HepG2 (cell line): ENCODE measurements around the gene DAB2IP. TPM values are rescaled to one million over a fixed set of nuclear protein-coding genes. Genes with fewer than 3 reads are reported as not detected.

Source experiments
- ATAC-seq: fragments of 200-7000 bp; cut with Tn5 transposase; 3 replicates; pipeline ENCODE4 v1.9.1; 2020; ENCODE audit warnings: mild to moderate bottlenecking, moderate library complexity
- BruUV-seq: library from RNA; stranded (reverse); fragments of 400-500 nt; replicated peaks from 2 replicates; lab custom pipeline; 2021; lab: Mats Ljungman, UMichigan
- CTCF ChIA-PET: fragments of 300-600 bp; formaldehyde crosslinking; extraction: SDS; loops from one replicate; lab custom pipeline; 2021; ENCODE audit warnings: low total read pairs, inconsistent platforms, low intra/inter-chr PET ratio; lab: Yijun Ruan, JAX
- POLR2A ChIA-PET: fragments of 350-600 bp; sonication (Branson Sonifier 250); formaldehyde crosslinking; loops from one replicate; lab custom pipeline; 2020; ENCODE audit warnings: antibody characterized with exemption, inconsistent platforms; lab: Yijun Ruan, JAX
- DNase-seq: peaks from one replicate; pipeline ENCODE4 v3.0.0-alpha.2; 2015; ENCODE audit warnings: low spot score
- FAIRE-seq: peaks from 3 replicates; lab custom pipeline; 2011; peaks lifted over from hg19 to GRCh38; lab: Jason Lieb, UNC
- H2AFZ ChIP-seq: one replicate; pipeline ENCODE4 v1.6.1; 2011; ENCODE audit warnings: low read length, inconsistent platforms
- H3K27ac ChIP-seq: fragments of 300-600 bp; 3 replicates; pipeline ENCODE4 v1.8.0; 2011; ENCODE audit warnings: mixed run types, mild to moderate bottlenecking, mixed read lengths, low read length, inconsistent platforms; ENCODE audit not compliant: insufficient read depth; ENCODE audit errors: extremely low read length
- H3K27me3 ChIP-seq, 2 experiments: fragments of 200-600 bp in 1 of 2; 2 replicates in 1 of 2; 3 replicates in 1 of 2; pipeline versions ENCODE4 v1.6.0 to v1.8.0; 2011; ENCODE audit warnings: low read length in 2 of 2, mild to moderate bottlenecking in 2 of 2, moderate library complexity in 2 of 2, inconsistent platforms in 1 of 2; ENCODE audit not compliant: insufficient read depth in 2 of 2, control insufficient read depth in 1 of 2
- H3K36me3 ChIP-seq, 2 experiments: fragments of 200-600 bp in 1 of 2; replicated peaks in 1 of 2; 2 replicates in 1 of 2; 3 replicates in 1 of 2; pipeline versions ENCODE4 v1.5.1 to v1.8.0; 2011; ENCODE audit warnings: low read length in 2 of 2, inconsistent platforms in 1 of 2; ENCODE audit not compliant: insufficient read depth in 2 of 2, control insufficient read depth in 1 of 2
- H3K4me1 ChIP-seq: 2 replicates; pipeline ENCODE4 v1.5.1; 2012; ENCODE audit warnings: low read length, inconsistent platforms; ENCODE audit not compliant: insufficient read depth
- H3K4me2 ChIP-seq: 2 replicates; pipeline ENCODE4 v1.6.0; 2011; ENCODE audit warnings: low read depth, low read length, inconsistent platforms
- H3K4me3 ChIP-seq, 3 experiments: fragments of 200-600 bp in 1 of 3; sonication (generic), shearing (Covaris generic) in 1 of 3; replicated peaks in 1 of 3; 2 replicates each; pipeline ENCODE4 v1.5.1; 2011 to 2016; ENCODE audit warnings: low read length in 3 of 3, inconsistent platforms in 2 of 3, low read depth in 2 of 3, mild to moderate bottlenecking in 2 of 3, control low read depth in 1 of 3, mixed read lengths in 1 of 3; ENCODE audit not compliant: insufficient read depth in 1 of 3
- H3K79me2 ChIP-seq: one replicate; pipeline ENCODE4 v1.6.1; 2011; ENCODE audit warnings: low read length, inconsistent platforms; ENCODE audit not compliant: insufficient read depth
- H3K9ac ChIP-seq: 2 replicates; pipeline ENCODE4 v1.6.0; 2011; ENCODE audit warnings: mild to moderate bottlenecking, low read depth, low read length, inconsistent platforms; ENCODE audit not compliant: insufficient read depth
- H3K9me3 ChIP-seq: 2 replicates; pipeline ENCODE4 v1.5.1; 2012; ENCODE audit warnings: mild to moderate bottlenecking, low read length
- H4K20me1 ChIP-seq: 2 replicates; pipeline ENCODE4 v1.6.0; 2011; ENCODE audit warnings: inconsistent platforms, mild to moderate bottlenecking, low read length, moderate library complexity; ENCODE audit not compliant: insufficient read depth
- DR1 ChIP-seq: sonication (generic); formaldehyde crosslinking; IDR thresholded peaks from 2 replicates; pipeline ENCODE4 v1.8.0; 2021; ENCODE audit warnings: mild to moderate bottlenecking, missing genetic modification reagents, inconsistent platforms
- ELF3 ChIP-seq: IDR thresholded peaks from 2 replicates; pipeline ENCODE4 v1.6.1; 2016; ENCODE audit warnings: missing genetic modification reagents, missing compliant biosample characterization
- FIP1L1 ChIP-seq: fragments of 200-400 bp; formaldehyde crosslinking; IDR thresholded peaks from 2 replicates; pipeline ENCODE4 v1.6.1; 2018; ENCODE audit warnings: low read depth, mild to moderate bottlenecking, low read length, moderate library complexity, borderline replicate concordance; ENCODE audit not compliant: insufficient read depth
- HNF4G ChIP-seq, 2 experiments: sonication (generic) in 1 of 2; formaldehyde crosslinking in 1 of 2; IDR thresholded peaks; 2 replicates each; pipeline versions ENCODE4 v1.4.0 to v1.6.1; 2011 to 2020; ENCODE audit warnings: borderline replicate concordance in 2 of 2, low read depth in 2 of 2, mild to moderate bottlenecking in 2 of 2, low read length in 1 of 2, missing genetic modification reagents in 1 of 2, moderate library complexity in 1 of 2
- KAT8 ChIP-seq: IDR thresholded peaks from 2 replicates; pipeline ENCODE4 v1.6.1; 2016; ENCODE audit warnings: missing genetic modification reagents, missing compliant biosample characterization
- MED13 ChIP-seq: sonication (generic); formaldehyde crosslinking; IDR thresholded peaks from 2 replicates; pipeline ENCODE4 v1.5.0; 2020; ENCODE audit warnings: missing genetic modification reagents
- MEIS1 ChIP-seq: sonication (generic); formaldehyde crosslinking; IDR thresholded peaks from 2 replicates; pipeline ENCODE4 v1.9.0; 2021; ENCODE audit warnings: mild to moderate bottlenecking, missing genetic modification reagents, moderate library complexity, borderline replicate concordance
- SNAPC2 ChIP-seq: sonication (generic); formaldehyde crosslinking; IDR thresholded peaks from 2 replicates; pipeline ENCODE4 v1.8.1; 2022; ENCODE audit warnings: mild to moderate bottlenecking, missing genetic modification reagents
- SOX13 ChIP-seq, 3 experiments: fragments of 450-650 bp in 1 of 3; sonication (generic) in 1 of 3; formaldehyde crosslinking in 1 of 3; IDR thresholded peaks in 2 of 3; conservative IDR thresholded peaks in 1 of 3; 2 replicates each; pipeline versions ENCODE4 v1.5.0 to v1.6.1; 2016 to 2020; ENCODE audit warnings: antibody characterized with exemption in 1 of 3, mild to moderate bottlenecking in 1 of 3, missing compliant biosample characterization in 1 of 3, missing genetic modification reagents in 1 of 3, moderate library complexity in 1 of 3
- SUZ12 ChIP-seq: fragments of 150-350 bp; IDR thresholded peaks from 2 replicates; pipeline ENCODE4 v1.6.1; 2014; ENCODE audit warnings: low read depth, low read length
- ZNF33B ChIP-seq: sonication (generic); formaldehyde crosslinking; IDR thresholded peaks from 2 replicates; pipeline ENCODE4 v1.5.1; 2020; ENCODE audit warnings: mild to moderate bottlenecking, missing genetic modification reagents
- ZNF616 ChIP-seq: sonication (generic); formaldehyde crosslinking; IDR thresholded peaks from 2 replicates; pipeline ENCODE4 v1.5.0; 2020; ENCODE audit warnings: low read depth, mild to moderate bottlenecking, missing genetic modification reagents
- ZNF790 ChIP-seq: sonication (generic); formaldehyde crosslinking; IDR thresholded peaks from 2 replicates; pipeline ENCODE4 v1.8.0; 2022; ENCODE audit warnings: missing genetic modification reagents, mild to moderate bottlenecking, borderline replicate concordance
- ZNF883 ChIP-seq: sonication (generic); formaldehyde crosslinking; IDR thresholded peaks from 2 replicates; pipeline ENCODE4 v1.5.1; 2020; ENCODE audit warnings: mild to moderate bottlenecking, missing genetic modification reagents; ENCODE audit errors: not compliant biosample characterization
- WGBS: methylation state at CpG from one replicate; pipeline ENCODE4 v1.1.6; 2017; ENCODE audit warnings: low lambda C conversion rate; 5-methylcytosine and 5-hydroxymethylcytosine counted together
- in situ Hi-C: cut with HindIII; loops from 2 replicates; pipeline ENCODE4 v1.10.0; 2017; ENCODE audit warnings: low pct_unique_long_range_greater_than_20kb; ENCODE audit not compliant: extremely low pct_ligation_motif_present
- intact Hi-C: fragments of 100-400 bp; cut with micrococcal nuclease; formaldehyde crosslinking; loops from one replicate; pipeline ENCODE4 v1.10.0; 2022; ENCODE audit not compliant: unreplicated experiment
- polyA plus RNA-seq, 8 experiments: library from polyadenylated mRNA; depleted of rRNA in 3 of 8; stranded (reverse) in 7 of 8; unstranded in 1 of 8; fragments of >200 nt; fragmentation: Illumina TruSeq in 4 of 8; extraction: Trizol in 4 of 8; gene quantifications; 2 replicates each; pipeline versions ENCODE4 v1.2.1 to v1.2.3, GENCODE V29; 2011 to 2016; ENCODE audit warnings: low read depth in 4 of 8, missing spikeins in 1 of 8, mixed read lengths in 1 of 8; ENCODE audit not compliant: insufficient read depth in 1 of 8
- total RNA-seq, 5 experiments: library from RNA; depleted of rRNA; stranded (reverse); fragments of >200 nt; fragmentation: Illumina TruSeq; extraction: Trizol; gene quantifications; 2 replicates each; pipeline ENCODE4 v1.2.3, GENCODE V29; 2016; ENCODE audit warnings: low read depth in 1 of 5
- TF ChIP-seq, protein P1 (sequence below): sonication (generic); formaldehyde crosslinking; IDR thresholded peaks from 2 replicates; pipeline ENCODE4 v1.8.0; 2022; ENCODE audit warnings: missing genetic modification reagents, mild to moderate bottlenecking, borderline replicate concordance
- TF ChIP-seq, protein P2 (sequence below): sonication (generic); formaldehyde crosslinking; IDR thresholded peaks from 2 replicates; pipeline ENCODE4 v1.4.0; 2020; ENCODE audit warnings: missing genetic modification reagents
- TF ChIP-seq, protein P3 (sequence below): sonication (generic); formaldehyde crosslinking; IDR thresholded peaks from 2 replicates; pipeline ENCODE4 v1.5.1; 2020; ENCODE audit warnings: missing genetic modification reagents, mild to moderate bottlenecking, borderline replicate concordance
- TF ChIP-seq, protein P4 (sequence below): sonication (generic); formaldehyde crosslinking; conservative IDR thresholded peaks from 2 replicates; pipeline ENCODE4 v1.8.0; 2022; ENCODE audit warnings: missing genetic modification reagents

DAB2IP gene
- total and polyA plus RNA-seq, 2 of the 13 experiments (the other 11 are each of a cell fraction or from before 2014, with no cell fraction given): 25.3 to 37.9 TPM

DNA sequence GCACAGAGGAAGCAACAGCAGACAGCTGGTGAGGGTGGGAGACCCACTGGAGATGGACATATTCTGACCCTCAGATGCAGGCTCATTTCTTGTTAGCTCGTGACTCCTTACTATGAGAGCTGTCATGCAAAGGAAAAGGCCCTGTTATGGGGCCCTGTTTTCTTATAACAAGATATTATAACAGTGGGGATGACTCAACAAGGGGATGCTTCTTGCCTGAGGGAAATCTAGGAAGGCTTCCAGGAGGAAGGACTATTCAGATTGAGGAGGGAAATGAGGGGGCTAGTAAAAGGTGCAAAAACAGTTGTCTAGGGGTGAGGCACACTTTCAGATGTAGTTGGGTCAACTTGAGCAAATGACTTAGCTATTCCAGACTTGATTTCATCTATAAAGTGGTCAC is 83.0 kb downstream of the DAB2IP start:
- no peak for FAIRE-seq
- 82% methylated on average over 1 of the region's 1 CpG for WGBS
- peaks cover 30% of the 10 kb centered on the region for H3K4me1 ChIP-seq
- intact Hi-C loops: loop anchor here (2.0 kb wide), 1 partner anchor 258 kb away; no protein-coding TSS in a partner anchor
- DNase-seq: no peak
- no peak for ATAC-seq
- no peaks in the 10 kb centered on the region; a peak in 1 of 5 replicates for H3K36me3 ChIP-seq
- in situ Hi-C loops: loop anchor here (25.0 kb wide), 1 partner anchor 253 kb away; no protein-coding TSS in a partner anchor
- H3K27me3 ChIP-seq: no peaks in the 10 kb centered on the region; a peak in 2 of 5 replicates
- TF ChIP-seq MED13: no peak
- no peak for TF ChIP-seq SUZ12
- TF ChIP-seq DR1: no peak
- TF ChIP-seq, protein P1, sequence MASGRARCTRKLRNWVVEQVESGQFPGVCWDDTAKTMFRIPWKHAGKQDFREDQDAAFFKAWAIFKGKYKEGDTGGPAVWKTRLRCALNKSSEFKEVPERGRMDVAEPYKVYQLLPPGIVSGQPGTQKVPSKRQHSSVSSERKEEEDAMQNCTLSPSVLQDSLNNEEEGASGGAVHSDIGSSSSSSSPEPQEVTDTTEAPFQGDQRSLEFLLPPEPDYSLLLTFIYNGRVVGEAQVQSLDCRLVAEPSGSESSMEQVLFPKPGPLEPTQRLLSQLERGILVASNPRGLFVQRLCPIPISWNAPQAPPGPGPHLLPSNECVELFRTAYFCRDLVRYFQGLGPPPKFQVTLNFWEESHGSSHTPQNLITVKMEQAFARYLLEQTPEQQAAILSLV (CRISPR knock-in tag): no peak
- TF ChIP-seq ZNF33B (CRISPR knock-in tag): no peak
- no peak for TF ChIP-seq ZNF790
- TF ChIP-seq FIP1L1: no peak
- TF ChIP-seq ZNF616 (CRISPR knock-in tag): no peak
- no peak for TF ChIP-seq ELF3 (CRISPR knock-in tag)
- no peak for TF ChIP-seq SNAPC2 (CRISPR knock-in tag)
- no peak for TF ChIP-seq SOX13 (IDR thresholded peaks at IDR 0.05)
- TF ChIP-seq SOX13 (CRISPR knock-in tag; conservative IDR thresholded peaks at IDR 0.05 in 1 of 2, IDR thresholded peaks at IDR 0.05 in 1 of 2): no peak
- no peak for TF ChIP-seq KAT8 (CRISPR knock-in tag)
- TF ChIP-seq, protein P2, sequence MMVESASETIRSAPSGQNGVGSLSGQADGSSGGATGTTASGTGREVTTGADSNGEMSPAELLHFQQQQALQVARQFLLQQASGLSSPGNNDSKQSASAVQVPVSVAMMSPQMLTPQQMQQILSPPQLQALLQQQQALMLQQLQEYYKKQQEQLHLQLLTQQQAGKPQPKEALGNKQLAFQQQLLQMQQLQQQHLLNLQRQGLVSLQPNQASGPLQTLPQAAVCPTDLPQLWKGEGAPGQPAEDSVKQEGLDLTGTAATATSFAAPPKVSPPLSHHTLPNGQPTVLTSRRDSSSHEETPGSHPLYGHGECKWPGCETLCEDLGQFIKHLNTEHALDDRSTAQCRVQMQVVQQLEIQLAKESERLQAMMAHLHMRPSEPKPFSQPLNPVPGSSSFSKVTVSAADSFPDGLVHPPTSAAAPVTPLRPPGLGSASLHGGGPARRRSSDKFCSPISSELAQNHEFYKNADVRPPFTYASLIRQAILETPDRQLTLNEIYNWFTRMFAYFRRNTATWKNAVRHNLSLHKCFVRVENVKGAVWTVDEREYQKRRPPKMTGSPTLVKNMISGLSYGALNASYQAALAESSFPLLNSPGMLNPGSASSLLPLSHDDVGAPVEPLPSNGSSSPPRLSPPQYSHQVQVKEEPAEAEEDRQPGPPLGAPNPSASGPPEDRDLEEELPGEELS (CRISPR knock-in tag): no peak
- no peak for TF ChIP-seq MEIS1
- TF ChIP-seq, protein P3, sequence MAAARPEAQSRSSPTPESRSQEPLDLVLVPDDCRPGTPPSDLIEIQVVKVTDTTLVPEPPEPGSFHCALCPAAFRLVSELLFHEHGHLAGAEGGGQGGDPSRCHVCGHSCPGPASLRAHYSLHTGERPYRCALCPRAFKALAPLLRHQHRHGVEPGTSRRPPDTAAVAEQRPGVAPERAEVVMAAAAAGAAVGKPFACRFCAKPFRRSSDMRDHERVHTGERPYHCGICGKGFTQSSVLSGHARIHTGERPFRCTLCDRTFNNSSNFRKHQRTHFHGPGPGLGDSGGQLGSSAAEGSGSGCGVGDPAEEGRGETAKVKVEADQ (CRISPR knock-in tag): no peak
- TF ChIP-seq HNF4G (IDR thresholded peaks at IDR 0.05; ENCODE audit: borderline replicate concordance, low read depth, low read length): no peak
- no peak for TF ChIP-seq HNF4G (CRISPR knock-in tag; IDR thresholded peaks at IDR 0.05; ENCODE audit: borderline replicate concordance, low read depth)
- TF ChIP-seq, protein P4, sequence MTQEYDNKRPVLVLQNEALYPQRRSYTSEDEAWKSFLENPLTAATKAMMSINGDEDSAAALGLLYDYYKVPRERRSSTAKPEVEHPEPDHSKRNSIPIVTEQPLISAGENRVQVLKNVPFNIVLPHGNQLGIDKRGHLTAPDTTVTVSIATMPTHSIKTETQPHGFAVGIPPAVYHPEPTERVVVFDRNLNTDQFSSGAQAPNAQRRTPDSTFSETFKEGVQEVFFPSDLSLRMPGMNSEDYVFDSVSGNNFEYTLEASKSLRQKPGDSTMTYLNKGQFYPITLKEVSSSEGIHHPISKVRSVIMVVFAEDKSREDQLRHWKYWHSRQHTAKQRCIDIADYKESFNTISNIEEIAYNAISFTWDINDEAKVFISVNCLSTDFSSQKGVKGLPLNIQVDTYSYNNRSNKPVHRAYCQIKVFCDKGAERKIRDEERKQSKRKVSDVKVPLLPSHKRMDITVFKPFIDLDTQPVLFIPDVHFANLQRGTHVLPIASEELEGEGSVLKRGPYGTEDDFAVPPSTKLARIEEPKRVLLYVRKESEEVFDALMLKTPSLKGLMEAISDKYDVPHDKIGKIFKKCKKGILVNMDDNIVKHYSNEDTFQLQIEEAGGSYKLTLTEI (CRISPR knock-in tag): no peak
- no peak for TF ChIP-seq ZNF883
- H3K9ac ChIP-seq: no peak overlapping the region
- H3K27ac ChIP-seq: no peak overlapping the region
- no peak overlapping the region for H2AFZ ChIP-seq
- no peaks in the 10 kb centered on the region for H3K9me3 ChIP-seq
- H3K4me2 ChIP-seq: no peak overlapping the region
- no TSS peak for BruUV-seq
- POLR2A ChIA-PET: interaction anchor here (1.3 to 5.0 kb wide), 3 partner anchors 10 to 31 kb away, joined by 3 to 49 read pairs (median 6); no protein-coding TSS in a partner anchor
- H3K79me2 ChIP-seq: peaks cover 30% of the 10 kb centered on the region
- CTCF ChIA-PET: no interaction called here
- H4K20me1 ChIP-seq: no peaks in the 10 kb centered on the region
- H3K4me3 ChIP-seq: no peak overlapping the region
